NB4 (cell line): ENCODE data around the gene GABARAP.

Source experiments
- POLR2A ChIP-seq: IDR thresholded peaks from 2 replicates; pipeline ENCODE4 v1.6.1; 2011; ENCODE audit warnings: mild to moderate bottlenecking; ENCODE audit not compliant: insufficient read length; ENCODE audit errors: extremely low read depth
- TF ChIP-seq, protein P1 (sequence below): IDR thresholded peaks from one replicate; pipeline ENCODE4 v1.5.1; 2012; ENCODE audit warnings: low read depth, low read length

- TF ChIP-seq, protein P1, sequence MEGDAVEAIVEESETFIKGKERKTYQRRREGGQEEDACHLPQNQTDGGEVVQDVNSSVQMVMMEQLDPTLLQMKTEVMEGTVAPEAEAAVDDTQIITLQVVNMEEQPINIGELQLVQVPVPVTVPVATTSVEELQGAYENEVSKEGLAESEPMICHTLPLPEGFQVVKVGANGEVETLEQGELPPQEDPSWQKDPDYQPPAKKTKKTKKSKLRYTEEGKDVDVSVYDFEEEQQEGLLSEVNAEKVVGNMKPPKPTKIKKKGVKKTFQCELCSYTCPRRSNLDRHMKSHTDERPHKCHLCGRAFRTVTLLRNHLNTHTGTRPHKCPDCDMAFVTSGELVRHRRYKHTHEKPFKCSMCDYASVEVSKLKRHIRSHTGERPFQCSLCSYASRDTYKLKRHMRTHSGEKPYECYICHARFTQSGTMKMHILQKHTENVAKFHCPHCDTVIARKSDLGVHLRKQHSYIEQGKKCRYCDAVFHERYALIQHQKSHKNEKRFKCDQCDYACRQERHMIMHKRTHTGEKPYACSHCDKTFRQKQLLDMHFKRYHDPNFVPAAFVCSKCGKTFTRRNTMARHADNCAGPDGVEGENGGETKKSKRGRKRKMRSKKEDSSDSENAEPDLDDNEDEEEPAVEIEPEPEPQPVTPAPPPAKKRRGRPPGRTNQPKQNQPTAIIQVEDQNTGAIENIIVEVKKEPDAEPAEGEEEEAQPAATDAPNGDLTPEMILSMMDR = no peak
- no peak for TF ChIP-seq POLR2A
These were observed 43.4 kb upstream of the GABARAP start for GRCh38 chr17:7285679-7286078.
